Left lung (tissue), 10 donors: ENCODE results near the gene ARL5C. TPM values are rescaled to one million over a fixed set of nuclear protein-coding genes. Genes with fewer than 3 reads are reported as not detected.

ENCODE experiments used
- ATAC-seq: fragments of 200-7000 bp; cut with Tn5 transposase; one replicate; pipeline ENCODE4 v1.9.1; 2020; ENCODE audit warnings: moderate library complexity
- DNase-seq, 4 donors: peaks; one replicate each; pipeline ENCODE4 v3.0.0-alpha.2; 2013 to 2020
- H3K27ac ChIP-seq, 2 donors: fragments of 200-600 bp; sonication (generic) in 1 of 2; one replicate each; pipeline versions ENCODE4 v1.5.0 to v1.8.0; 2020 to 2021
- H3K27me3 ChIP-seq, 2 donors: fragments of 200-600 bp; sonication (generic) in 1 of 2; one replicate each; pipeline versions ENCODE4 v1.5.0 to v1.8.0; 2020 to 2021
- H3K36me3 ChIP-seq, 2 donors: fragments of 200-600 bp; sonication (generic) in 1 of 2; one replicate each; pipeline versions ENCODE4 v1.5.0 to v1.8.0; 2020 to 2021
- H3K4me1 ChIP-seq, 2 donors: fragments of 200-600 bp; one replicate each; pipeline ENCODE4 v1.8.0; 2021
- H3K4me3 ChIP-seq, 2 donors: fragments of 200-600 bp; sonication (generic) in 1 of 2; one replicate each; pipeline versions ENCODE4 v1.5.0 to v1.8.0; 2020 to 2021; ENCODE audit warnings: mild to moderate bottlenecking in 1 of 2
- H3K9me3 ChIP-seq, 2 donors: fragments of 200-600 bp; sonication (generic) in 1 of 2; one replicate each; pipeline versions ENCODE4 v1.5.0 to v1.8.0; 2020 to 2021
- CTCF ChIP-seq, 2 donors: fragments of 200-600 bp; sonication (generic) in 1 of 2; IDR thresholded peaks; one replicate each; pipeline versions ENCODE4 v1.5.0 to v1.8.0; 2021; ENCODE audit warnings: antibody characterized with exemption in 2 of 2
- intact Hi-C, 2 donors: fragments of 100-400 bp; cut with DNase I; formaldehyde crosslinking; loops; one replicate each; pipeline versions ENCODE4 v1.11.2 to v1.14.2; 2022
- polyA plus RNA-seq, 6 donors: library from polyadenylated mRNA; unstranded; fragments of 120-200 nt; gene quantifications; one replicate each; pipeline ENCODE4 v1.2.1, GENCODE V29; 2013; ENCODE audit not compliant: insufficient read length in 6 of 6
- total RNA-seq, 2 donors: library from RNA; stranded (reverse); fragmentation: NEBNext Ultra II Directional; extraction: Animal tissue kit (Norgen Biotek cat#: 25700); gene quantifications; one replicate each; pipeline ENCODE4 v1.2.1, GENCODE V29; 2021
- donor health status: DM: no; HTN: yes; CAD: no.
- donor health status: DM: no; HTN: no; CAD: no.

The ARL5C gene
- total and polyA plus RNA-seq, 8 donors: 0.34 to 0.69 (median 0.46) TPM; not detected in 4

GRCh38 chr17:39173526-39174274, 7.7 kb upstream of the ARL5C start:
- Histone ChIP-seq H3K9me3 (no peaks in the 10 kb centered on the region), H3K27ac (no peak overlapping the region), H3K4me3 (no peak overlapping the region), H3K27me3 (no peaks in the 10 kb centered on the region), H3K36me3 (peaks cover 0 to 36% of the 10 kb centered on the region in 2 donors), H3K4me1 (peaks cover 0 to 10% of the 10 kb centered on the region in 2 donors)
- ATAC-seq: no peak
- intact Hi-C loops: no loop called here
- no peak for DNase-seq
- no peak for TF ChIP-seq CTCF (IDR thresholded peaks at IDR 0.05)

GRCh38 chr17:39173080-39173479, 7.1 kb upstream of the ARL5C start:
- H3K4me1 ChIP-seq: peaks cover 0 to 5% of the 10 kb centered on the region in 2 donors
- no peak overlapping the region for H3K4me3 ChIP-seq
- H3K9me3 ChIP-seq: no peaks in the 10 kb centered on the region
- peaks cover 0 to 31% of the 10 kb centered on the region in 2 donors for H3K36me3 ChIP-seq
- no peaks in the 10 kb centered on the region for H3K27me3 ChIP-seq
- DNase-seq (no peak), ATAC-seq (no peak)
- intact Hi-C loops: no loop called here
- TF ChIP-seq CTCF (IDR thresholded peaks at IDR 0.05): no peak
- no peak overlapping the region for H3K27ac ChIP-seq

DNA sequence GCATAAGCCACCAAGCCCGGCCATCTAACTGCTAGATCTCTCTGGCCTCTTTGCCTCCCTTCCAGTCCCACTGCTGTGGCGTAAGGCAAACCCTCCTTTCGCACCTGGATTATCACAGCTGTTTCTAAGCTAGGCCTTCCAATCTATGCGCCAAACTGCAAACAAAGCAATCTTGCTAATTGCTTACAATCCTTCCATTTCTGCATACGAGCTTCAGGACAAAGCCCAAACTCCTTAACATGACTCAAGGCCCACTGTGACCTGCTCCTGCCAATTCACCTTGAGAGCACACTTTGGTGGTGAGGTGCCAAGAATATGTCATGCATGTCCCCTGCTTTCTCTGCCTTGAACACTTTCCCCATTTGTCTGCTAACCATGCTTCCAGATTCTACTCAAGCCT, 6.0 kb upstream of the ARL5C start:
- intact Hi-C loops: no loop called here
- no peak for ATAC-seq
- H3K27ac ChIP-seq: no peak overlapping the region
- DNase-seq: no peak
- peaks cover 0 to 10% of the 10 kb centered on the region in 2 donors for H3K4me1 ChIP-seq
- H3K9me3 ChIP-seq: no peaks in the 10 kb centered on the region
- no peak for TF ChIP-seq CTCF (IDR thresholded peaks at IDR 0.05)
- no peak overlapping the region for H3K4me3 ChIP-seq
- H3K36me3 ChIP-seq: peaks cover 0 to 20% of the 10 kb centered on the region in 2 donors
- H3K27me3 ChIP-seq: no peaks in the 10 kb centered on the region

DNA sequence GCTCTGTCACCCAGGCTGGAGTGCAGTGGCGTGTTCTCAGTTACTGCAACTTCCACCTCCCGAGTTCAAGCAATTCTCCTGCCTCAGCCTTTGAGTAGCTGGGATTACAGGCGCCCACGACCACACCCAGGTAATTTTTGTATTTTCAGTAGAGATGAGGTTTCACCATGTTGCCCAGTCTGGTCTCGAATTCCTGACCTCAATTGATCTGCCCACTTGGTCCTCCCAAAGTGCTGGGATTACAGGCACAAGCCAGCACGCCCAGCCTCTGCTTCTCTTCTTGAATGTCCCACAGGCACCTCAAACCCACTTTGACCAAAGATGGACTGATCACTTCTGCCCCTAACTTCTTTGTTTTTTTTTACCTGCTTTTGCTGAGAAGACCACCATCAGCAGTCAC, 4.6 kb upstream of the ARL5C start:
- no peak for TF ChIP-seq CTCF (IDR thresholded peaks at IDR 0.05)
- ATAC-seq (no peak), DNase-seq (no peak)
- Histone ChIP-seq H3K4me3 (no peak overlapping the region), H3K4me1 (peaks cover 0 to 24% of the 10 kb centered on the region in 2 donors), H3K9me3 (no peaks in the 10 kb centered on the region), H3K27me3 (peaks cover 0 to 10% of the 10 kb centered on the region in 2 donors), H3K27ac (no peak overlapping the region), H3K36me3 (peaks cover 0 to 6% of the 10 kb centered on the region in 2 donors)
- intact Hi-C loops: no loop called here

- DNase-seq: no peak
- H3K4me3 ChIP-seq: no peak overlapping the region
- no peak for TF ChIP-seq CTCF (IDR thresholded peaks at IDR 0.05)
- no peak overlapping the region for H3K27ac ChIP-seq
- H3K36me3 ChIP-seq: peaks cover 0 to 2% of the 10 kb centered on the region in 2 donors
- H3K27me3 ChIP-seq: peaks cover 0 to 14% of the 10 kb centered on the region in 2 donors
- H3K4me1 ChIP-seq: peaks cover 0 to 28% of the 10 kb centered on the region in 2 donors
- H3K9me3 ChIP-seq: no peaks in the 10 kb centered on the region
- intact Hi-C loops: no loop called here
- no peak for ATAC-seq
These were observed 4.1 kb upstream of the ARL5C start for GRCh38 chr17:39170109-39170508.
